Measurements from ENCODE around the gene XAB2. TPM values are rescaled to one million over a fixed set of nuclear protein-coding genes. Genes with fewer than 3 reads are reported as not detected.

Gene XAB2
- total RNA-seq, 3 donors from 2014 or later, result 28.7 to 39.2 (median 30.7) TPM

DNA sequence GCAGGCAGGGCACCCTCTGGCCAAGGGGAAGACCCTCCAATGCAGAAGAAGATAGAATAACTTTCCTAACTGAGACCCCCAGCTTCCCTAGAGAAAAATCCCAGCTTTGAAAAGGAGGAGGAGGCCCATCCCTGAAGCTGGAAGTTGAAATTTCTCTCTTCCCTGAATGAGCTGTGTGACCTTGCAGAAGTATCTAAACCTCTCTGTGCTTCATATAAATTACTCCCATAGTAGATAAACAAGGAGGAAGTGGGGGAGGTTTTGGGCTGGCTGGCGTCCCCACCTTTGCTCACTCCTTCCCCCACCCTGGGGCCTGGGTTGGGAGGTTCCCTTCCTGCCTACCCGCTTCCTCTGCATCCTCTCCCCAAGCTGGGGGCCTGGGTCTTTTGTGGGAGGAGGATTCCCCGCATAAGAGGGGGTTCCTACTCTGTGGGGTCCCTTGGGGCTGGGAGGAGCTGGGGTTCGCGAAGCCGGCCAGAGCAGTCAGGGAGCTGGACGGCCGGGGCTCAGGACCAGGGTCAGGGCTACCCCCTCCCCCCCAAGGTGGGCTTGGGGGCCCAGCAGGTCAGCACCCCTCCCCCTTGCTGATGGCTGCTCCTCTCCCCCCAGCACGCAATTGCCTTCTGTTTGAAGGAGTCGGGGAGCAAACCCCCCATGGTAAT, 22.0 kb downstream of the XAB2 start:
- H3K4me3 ChIP-seq, result no peak overlapping the region
- H3K4me1 ChIP-seq (ENCODE audit: low read depth), result no peaks in the 10 kb centered on the region
- H3K36me3 ChIP-seq (ENCODE audit: low read depth), result peaks cover 4% of the 10 kb centered on the region
- DNase-seq (no peak), ATAC-seq (no peak)
- H3K9me3 ChIP-seq, result no peaks in the 10 kb centered on the region
- intact Hi-C loops (cut with DNase I, micrococcal nuclease), result no loop called here
- TF ChIP-seq, protein P1, sequence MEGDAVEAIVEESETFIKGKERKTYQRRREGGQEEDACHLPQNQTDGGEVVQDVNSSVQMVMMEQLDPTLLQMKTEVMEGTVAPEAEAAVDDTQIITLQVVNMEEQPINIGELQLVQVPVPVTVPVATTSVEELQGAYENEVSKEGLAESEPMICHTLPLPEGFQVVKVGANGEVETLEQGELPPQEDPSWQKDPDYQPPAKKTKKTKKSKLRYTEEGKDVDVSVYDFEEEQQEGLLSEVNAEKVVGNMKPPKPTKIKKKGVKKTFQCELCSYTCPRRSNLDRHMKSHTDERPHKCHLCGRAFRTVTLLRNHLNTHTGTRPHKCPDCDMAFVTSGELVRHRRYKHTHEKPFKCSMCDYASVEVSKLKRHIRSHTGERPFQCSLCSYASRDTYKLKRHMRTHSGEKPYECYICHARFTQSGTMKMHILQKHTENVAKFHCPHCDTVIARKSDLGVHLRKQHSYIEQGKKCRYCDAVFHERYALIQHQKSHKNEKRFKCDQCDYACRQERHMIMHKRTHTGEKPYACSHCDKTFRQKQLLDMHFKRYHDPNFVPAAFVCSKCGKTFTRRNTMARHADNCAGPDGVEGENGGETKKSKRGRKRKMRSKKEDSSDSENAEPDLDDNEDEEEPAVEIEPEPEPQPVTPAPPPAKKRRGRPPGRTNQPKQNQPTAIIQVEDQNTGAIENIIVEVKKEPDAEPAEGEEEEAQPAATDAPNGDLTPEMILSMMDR (IDR thresholded peaks at IDR 0.05), result no peak

DNA sequence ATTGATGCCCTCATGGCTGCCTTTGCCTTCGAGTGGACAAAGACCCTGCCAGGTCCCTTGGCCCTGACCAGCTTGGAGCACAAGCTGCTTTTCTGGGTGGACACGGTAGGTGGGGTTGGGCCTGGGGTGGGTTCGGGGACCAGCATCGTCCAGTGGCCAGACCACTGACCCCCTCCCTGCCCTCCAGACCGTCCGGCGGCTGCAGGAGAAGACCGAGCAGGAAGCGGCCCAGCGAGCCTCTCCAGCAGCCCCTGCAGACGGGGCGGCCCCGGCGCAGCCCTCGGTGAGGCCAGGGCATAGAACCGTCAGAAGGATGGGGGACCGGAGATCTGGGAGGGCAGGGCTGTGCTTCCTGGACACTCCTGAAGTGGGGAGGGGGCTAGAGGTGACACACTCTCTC, 23.1 kb downstream of the XAB2 start:
- intact Hi-C loops (cut with DNase I, micrococcal nuclease), result no loop called here
- Histone ChIP-seq H3K4me3 (no peak overlapping the region), H3K9me3 (no peaks in the 10 kb centered on the region), H3K36me3 (ENCODE audit: low read depth) (peaks cover 4% of the 10 kb centered on the region), H3K4me1 (ENCODE audit: low read depth) (no peaks in the 10 kb centered on the region)
- DNase-seq (no peak), ATAC-seq (no peak)
- TF ChIP-seq, protein P1 (IDR thresholded peaks at IDR 0.05), result no peak

DNA sequence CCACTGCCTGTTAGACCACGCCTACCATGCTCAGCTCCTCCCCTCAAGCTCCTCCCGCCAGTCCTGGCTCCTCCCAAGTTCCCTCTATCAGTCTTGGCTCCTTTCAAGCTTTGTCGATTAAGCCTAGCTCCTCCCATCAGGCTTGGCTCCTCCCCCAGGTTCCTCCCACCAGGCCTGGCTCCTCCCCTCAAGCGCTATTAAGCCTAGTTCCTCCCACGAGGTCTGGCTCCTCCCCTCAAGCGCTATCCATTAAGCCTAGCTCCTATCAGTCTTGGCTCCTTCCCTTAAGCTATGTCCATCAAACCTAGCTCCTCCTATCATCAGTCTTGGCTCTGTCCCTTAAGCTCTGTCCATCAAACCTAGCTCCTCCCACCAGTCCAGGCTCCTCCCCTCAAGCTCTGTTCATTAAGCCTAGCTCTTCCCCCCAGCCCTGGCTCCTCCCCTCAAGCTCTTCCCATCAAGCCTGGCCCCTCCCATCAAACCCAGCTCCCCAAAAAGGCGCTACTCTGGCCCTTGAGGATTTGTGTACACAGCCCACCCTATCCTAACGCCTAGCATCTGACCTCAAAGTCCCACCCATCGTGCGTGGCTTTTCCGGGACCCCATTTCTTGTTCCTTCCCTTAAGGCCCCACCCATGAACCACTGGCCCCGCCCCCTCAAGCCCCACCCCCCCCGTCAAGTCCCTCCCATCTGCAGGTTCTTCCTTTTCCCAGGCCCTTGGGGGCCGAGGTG, 23.7 kb downstream of the XAB2 start:
- peaks cover 4% of the 10 kb centered on the region for H3K36me3 ChIP-seq (ENCODE audit: low read depth)
- intact Hi-C loops (cut with DNase I, micrococcal nuclease), result no loop called here
- H3K4me3 ChIP-seq, result no peak overlapping the region
- no peaks in the 10 kb centered on the region for H3K9me3 ChIP-seq
- DNase-seq (no peak), ATAC-seq (peak; percentile 77)
- TF ChIP-seq, protein P1 (IDR thresholded peaks at IDR 0.05), result no peak
- no peaks in the 10 kb centered on the region for H3K4me1 ChIP-seq (ENCODE audit: low read depth)

DNA sequence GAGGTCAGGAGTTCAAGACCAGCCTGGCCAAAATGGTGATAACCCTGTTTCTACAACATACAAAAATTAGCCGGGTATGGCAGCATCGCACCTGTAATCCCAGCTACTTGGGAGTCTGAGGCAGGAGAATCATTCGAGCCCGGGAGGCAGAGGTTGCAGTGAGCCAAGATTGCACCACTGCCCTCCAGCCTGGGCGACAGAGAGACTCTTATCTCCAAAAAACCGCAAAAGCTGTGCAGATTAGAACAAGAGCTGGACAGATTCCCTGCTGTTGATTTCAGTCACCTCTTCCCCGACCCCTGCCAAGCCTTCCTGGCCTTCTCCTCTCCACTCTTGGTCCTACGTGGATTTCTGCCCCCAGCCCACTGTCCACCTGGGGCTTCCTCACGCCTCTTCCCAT, 25.4 kb downstream of the XAB2 start:
- intact Hi-C loops (cut with DNase I, micrococcal nuclease), result no loop called here
- H3K36me3 ChIP-seq (ENCODE audit: low read depth), result no peaks in the 10 kb centered on the region
- TF ChIP-seq, protein P1 (IDR thresholded peaks at IDR 0.05), result no peak
- H3K4me3 ChIP-seq, result no peak overlapping the region
- DNase-seq, result no peak
- ATAC-seq, result no peak
- H3K4me1 ChIP-seq (ENCODE audit: low read depth), result no peaks in the 10 kb centered on the region
- no peaks in the 10 kb centered on the region for H3K9me3 ChIP-seq

DNA sequence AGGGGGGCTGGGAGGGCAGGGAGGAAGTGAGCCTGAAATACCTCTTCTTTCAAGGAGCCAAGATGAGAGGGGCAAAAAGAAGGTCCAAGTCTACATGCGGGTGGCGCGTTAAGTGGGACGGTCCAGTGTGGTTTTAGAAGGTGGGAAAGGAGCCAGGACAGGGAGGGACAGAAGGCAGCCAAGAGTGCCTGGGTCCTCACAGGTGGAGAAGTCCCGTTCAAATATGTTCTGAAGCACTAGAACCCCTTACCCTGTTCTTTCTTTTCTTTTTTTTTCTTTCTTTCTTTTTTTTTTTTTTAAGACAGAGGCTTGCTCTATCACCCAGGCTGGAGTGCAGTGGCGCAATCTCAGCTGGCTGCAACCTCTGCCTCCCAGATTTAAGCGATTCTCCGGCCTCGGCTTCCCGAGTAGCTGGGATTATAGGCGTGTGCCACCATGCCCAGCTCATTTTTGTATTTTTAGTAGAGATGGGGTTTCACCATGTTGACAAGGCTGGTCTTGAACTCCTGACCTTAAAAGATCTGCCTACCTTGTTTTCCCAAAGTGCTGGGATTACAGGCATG, 26.3 kb downstream of the XAB2 start:
- ATAC-seq, result no peak
- Histone ChIP-seq H3K9me3 (no peaks in the 10 kb centered on the region), H3K36me3 (ENCODE audit: low read depth) (no peaks in the 10 kb centered on the region), H3K4me1 (ENCODE audit: low read depth) (no peaks in the 10 kb centered on the region), H3K4me3 (no peak overlapping the region)
- DNase-seq, result no peak
- TF ChIP-seq, protein P1 (IDR thresholded peaks at IDR 0.05), result no peak
- intact Hi-C loops (cut with DNase I, micrococcal nuclease), result no loop called here
